H9 (cell line): Measurements from ENCODE around the gene SYP. TPM values are rescaled to one million over a fixed set of nuclear protein-coding genes. Genes with fewer than 3 reads are reported as not detected.

ENCODE experiments used
- DNase-seq: peaks from one replicate; pipeline ENCODE4 v3.0.0-alpha.2; 2017
- H2AFZ ChIP-seq: one replicate; pipeline ENCODE4 v1.6.1; 2013; ENCODE audit warnings: mild to moderate bottlenecking, low read length, control low read depth, moderate library complexity
- H2AK5ac ChIP-seq: 2 replicates; pipeline ENCODE4 v1.6.1; 2013; ENCODE audit warnings: low read length, control low read depth, mixed read lengths; ENCODE audit not compliant: insufficient read length
- H2BK120ac ChIP-seq: one replicate; pipeline ENCODE4 v1.6.1; 2013; ENCODE audit warnings: low read depth, mild to moderate bottlenecking, low read length, control low read depth, inconsistent platforms; ENCODE audit not compliant: poor library complexity, severe bottlenecking
- H2BK12ac ChIP-seq: 2 replicates; pipeline ENCODE4 v1.6.1; 2013; ENCODE audit warnings: low read length, control low read depth, mixed read lengths, low read depth; ENCODE audit not compliant: insufficient read length
- H2BK15ac ChIP-seq: 2 replicates; pipeline ENCODE4 v1.6.1; 2013; ENCODE audit warnings: low read depth, low read length, control low read depth
- H2BK20ac ChIP-seq: one replicate; pipeline ENCODE4 v1.6.1; 2013; ENCODE audit warnings: low read depth, mild to moderate bottlenecking, low read length, control low read depth, inconsistent platforms; ENCODE audit not compliant: poor library complexity, severe bottlenecking
- H2BK5ac ChIP-seq: 2 replicates; pipeline ENCODE4 v1.6.1; 2013; ENCODE audit warnings: low read length, control low read depth, mixed read lengths; ENCODE audit not compliant: insufficient read length
- H3K14ac ChIP-seq: 2 replicates; pipeline ENCODE4 v1.6.1; 2013; ENCODE audit warnings: low read length, control low read depth; ENCODE audit not compliant: insufficient read depth
- H3K18ac ChIP-seq: 2 replicates; pipeline ENCODE4 v1.6.1; 2013; ENCODE audit warnings: low read depth, mild to moderate bottlenecking, mixed read lengths, low read length, control low read depth; ENCODE audit not compliant: insufficient read length
- H3K23ac ChIP-seq: 2 replicates; pipeline ENCODE4 v1.6.1; 2013; ENCODE audit warnings: low read length, control low read depth, mixed read lengths, low read depth; ENCODE audit not compliant: insufficient read length
- H3K23me2 ChIP-seq: 2 replicates; pipeline ENCODE4 v1.6.1; 2013; ENCODE audit warnings: low read depth, mild to moderate bottlenecking, mixed read lengths, low read length, control low read depth; ENCODE audit not compliant: insufficient read length, poor library complexity, severe bottlenecking
- H3K27ac ChIP-seq: 2 replicates; pipeline ENCODE4 v1.5.1; 2013; ENCODE audit warnings: low read length, control low read depth, mixed read lengths, low read depth; ENCODE audit not compliant: insufficient read length
- H3K27me3 ChIP-seq: 2 replicates; pipeline ENCODE4 v1.6.1; 2013; ENCODE audit warnings: low read length, control low read depth, inconsistent platforms; ENCODE audit not compliant: insufficient read depth
- H3K4ac ChIP-seq: 2 replicates; pipeline ENCODE4 v1.6.1; 2013; ENCODE audit warnings: low read depth, mild to moderate bottlenecking, control low read depth, inconsistent platforms, low read length, moderate library complexity
- H3K4me1 ChIP-seq: 2 replicates; pipeline ENCODE4 v1.6.1; 2013; ENCODE audit warnings: low read length, control low read depth, inconsistent platforms; ENCODE audit not compliant: insufficient read depth
- H3K4me2 ChIP-seq: 2 replicates; pipeline ENCODE4 v1.6.1; 2013; ENCODE audit warnings: low read length, control low read depth, mixed read lengths; ENCODE audit not compliant: insufficient read length, insufficient read depth
- H3K56ac ChIP-seq: 2 replicates; pipeline ENCODE4 v1.6.1; 2013; ENCODE audit warnings: low read depth, mild to moderate bottlenecking, mixed read lengths, low read length, control low read depth; ENCODE audit not compliant: insufficient read length
- H3K79me1 ChIP-seq: 2 replicates; pipeline ENCODE4 v1.6.1; 2013; ENCODE audit warnings: low read depth, mild to moderate bottlenecking, moderate library complexity, low read length, control low read depth, inconsistent platforms; ENCODE audit not compliant: insufficient read depth, poor library complexity, severe bottlenecking
- H3K79me2 ChIP-seq: 2 replicates; pipeline ENCODE4 v1.6.1; 2013; ENCODE audit warnings: low read length, control low read depth, inconsistent platforms; ENCODE audit not compliant: insufficient read depth
- H3K9ac ChIP-seq: 2 replicates; pipeline ENCODE4 v1.6.1; 2013; ENCODE audit warnings: low read length, control low read depth, mixed read lengths; ENCODE audit not compliant: insufficient read length; ENCODE audit errors: extremely low read depth
- H3K9me3 ChIP-seq: one replicate; pipeline ENCODE4 v1.6.1; 2013; ENCODE audit warnings: low read depth, low read length, inconsistent platforms; ENCODE audit not compliant: control insufficient read depth
- H3T11ph ChIP-seq: one replicate; pipeline ENCODE4 v1.6.1; 2013; ENCODE audit warnings: mild to moderate bottlenecking, low read length, control low read depth, inconsistent platforms
- H4K20me1 ChIP-seq: one replicate; pipeline ENCODE4 v1.6.1; 2013; ENCODE audit not compliant: control insufficient read depth, insufficient read length, insufficient read depth
- H4K5ac ChIP-seq: 2 replicates; pipeline ENCODE4 v1.6.1; 2013; ENCODE audit warnings: low read depth, mild to moderate bottlenecking, mixed read lengths, low read length, control low read depth; ENCODE audit not compliant: insufficient read length
- H4K8ac ChIP-seq: replicated peaks from 2 replicates; pipeline ENCODE4 v1.6.1; 2013; ENCODE audit warnings: low read length, control low read depth, mixed read lengths, low read depth; ENCODE audit not compliant: insufficient read length
- H4K91ac ChIP-seq: 2 replicates; pipeline ENCODE4 v1.6.1; 2013; ENCODE audit warnings: low read depth, mild to moderate bottlenecking, moderate library complexity, mixed read lengths, low read length, control low read depth; ENCODE audit not compliant: insufficient read length
- H3K27ac Mint-ChIP-seq, 3 experiments: 2 replicates in 2 of 3; 3 replicates in 1 of 3; pipeline ENCODE4 v1.8.0; 2020 to 2021; ENCODE audit warnings: mixed read lengths in 3 of 3, mild to moderate bottlenecking in 1 of 3, moderate library complexity in 1 of 3
- H3K27me3 Mint-ChIP-seq: 2 replicates; pipeline ENCODE4 v1.8.0; 2021; ENCODE audit warnings: low read depth, mild to moderate bottlenecking, moderate library complexity, mixed read lengths
- H3K36me3 Mint-ChIP-seq, 3 experiments: 2 replicates in 2 of 3; 3 replicates in 1 of 3; pipeline ENCODE4 v1.8.0; 2020 to 2021; ENCODE audit warnings: low read depth in 3 of 3, mixed read lengths in 3 of 3; ENCODE audit not compliant: insufficient read depth in 1 of 3
- H3K4me1 Mint-ChIP-seq, 2 experiments: 2 replicates each; pipeline ENCODE4 v1.8.0; 2020; ENCODE audit warnings: mixed read lengths in 2 of 2
- H3K4me3 Mint-ChIP-seq, 2 experiments: 2 replicates in 1 of 2; 3 replicates in 1 of 2; pipeline ENCODE4 v1.8.0; 2020 to 2021; ENCODE audit warnings: mild to moderate bottlenecking in 2 of 2, mixed read lengths in 2 of 2, moderate library complexity in 1 of 2
- H3K9me3 Mint-ChIP-seq, 2 experiments: 2 replicates in 1 of 2; 3 replicates in 1 of 2; pipeline ENCODE4 v1.8.0; 2020; ENCODE audit warnings: mild to moderate bottlenecking in 2 of 2, mixed read lengths in 2 of 2, moderate library complexity in 1 of 2
- CTCF ChIP-seq: fragments of 200-600 bp; sonication (generic); conservative IDR thresholded peaks from 3 replicates; pipeline ENCODE4 v1.8.0; 2021; ENCODE audit warnings: antibody characterized with exemption, mild to moderate bottlenecking
- WGBS: extraction: QIAGEN DNeasy Blood & Tissue Kit; methylation state at CpG from one replicate; pipeline ENCODE4 v1.1.7; 2013; ENCODE audit warnings: missing lambda C conversion rate, low lambda C conversion rate, mixed read lengths; ENCODE audit not compliant: insufficient read length; ENCODE audit errors: extremely low coverage; 5-methylcytosine and 5-hydroxymethylcytosine counted together
- total RNA-seq: library from RNA; stranded (reverse); gene quantifications from 2 replicates; pipeline ENCODE4 v1.2.1, GENCODE V29; 2021

Gene SYP
- total RNA-seq, 1 experiment from 2014 or later = 1.8 TPM

GRCh38 chrX:49199315-49199595 is 738 bp downstream of the SYP start:
- Histone ChIP-seq H3K79me1 (no peaks in the 10 kb centered on the region), H2AK5ac (no peak overlapping the region), H3K18ac (no peak overlapping the region), H3K79me2 (no peaks in the 10 kb centered on the region), H3K23me2 (peaks cover 14% of the 10 kb centered on the region), H2BK5ac (no peak overlapping the region), H4K5ac (no peak overlapping the region), H3K4me1 (no peaks in the 10 kb centered on the region), H3K56ac (no peak overlapping the region), H3K23ac (no peak overlapping the region), H2BK20ac (no peak overlapping the region), H3K27me3 (no peaks in the 10 kb centered on the region), H3T11ph (no peak overlapping the region), H4K8ac (no peak overlapping the region), H4K91ac (no peak overlapping the region), H3K9me3 (peaks cover 23% of the 10 kb centered on the region), H2BK15ac (no peak overlapping the region), H2BK12ac (no peak overlapping the region), H3K4me2 (peak overlapping the region; percentile 52), H3K14ac (no peak overlapping the region), H3K9ac (no peak overlapping the region), H3K4ac (no peak overlapping the region), H2BK120ac (no peak overlapping the region), H2AFZ (no peak overlapping the region), H3K27ac (no peak overlapping the region), H4K20me1 (no peaks in the 10 kb centered on the region)
- H3K4me1 Mint-ChIP-seq = peaks cover 11 to 18% of the 10 kb centered on the region in 2 experiments; a peak in 3 of 4 replicates
- peaks cover 0 to 14% (median 5%) of the 10 kb centered on the region in 3 experiments; a peak in 5 of 7 replicates for H3K36me3 Mint-ChIP-seq
- H3K27ac Mint-ChIP-seq = no peak overlapping the region
- no peak for TF ChIP-seq CTCF
- DNase-seq = no peak
- peaks cover 16% of the 10 kb centered on the region for H3K27me3 Mint-ChIP-seq
- H3K9me3 Mint-ChIP-seq = peaks cover 73 to 82% of the 10 kb centered on the region in 2 experiments
- H3K4me3 Mint-ChIP-seq = peak overlapping the region; percentile 53 to 84
- WGBS = 100% methylated on average over 2 of the region's 11 CpGs
